K562 (cell line): ENCODE measurements around the gene ELOF1. TPM values are rescaled to one million over a fixed set of nuclear protein-coding genes. Genes with fewer than 3 reads are reported as not detected.

Source experiments
- ARID1B ChIP-seq: fragments of 450-650 bp; IDR thresholded peaks from 2 replicates; pipeline ENCODE4 v1.6.1; 2016; ENCODE audit warnings: antibody characterized with exemption, mild to moderate bottlenecking, inconsistent platforms
- BCOR ChIP-seq: fragments of 450-650 bp; IDR thresholded peaks from 2 replicates; pipeline ENCODE4 v1.6.1; 2016
- CBFA2T3 ChIP-seq: fragments of 450-650 bp; IDR thresholded peaks from 2 replicates; pipeline ENCODE4 v1.6.1; 2017
- CCNT2 ChIP-seq: IDR thresholded peaks from 2 replicates; pipeline ENCODE4 v1.6.1; 2011; ENCODE audit warnings: borderline replicate concordance, low read depth, mild to moderate bottlenecking, moderate library complexity, mixed read lengths, low read length; ENCODE audit not compliant: insufficient read length; ENCODE audit errors: extremely low read depth
- E4F1 ChIP-seq: fragments of 250-450 bp; sonication (Bioruptor Pico); IDR thresholded peaks from 2 replicates; pipeline ENCODE4 v1.5.0; 2021; ENCODE audit warnings: mild to moderate bottlenecking, borderline replicate concordance
- FOSL1 ChIP-seq: fragments of 200-800 bp; sonication (Bioruptor generic); conservative IDR thresholded peaks from 2 replicates; pipeline ENCODE4 v1.6.1; 2016; ENCODE audit warnings: missing genetic modification characterization, missing compliant biosample characterization
- FOXA3 ChIP-seq, 2 experiments: fragments of 450-650 bp in 1 of 2; sonication (generic) in 1 of 2; formaldehyde crosslinking; IDR thresholded peaks in 1 of 2; conservative IDR thresholded peaks in 1 of 2; 2 replicates each; pipeline versions ENCODE4 v1.4.0 to v1.8.0; 2020 to 2022; ENCODE audit warnings: mild to moderate bottlenecking in 2 of 2, missing genetic modification reagents in 1 of 2
- FOXJ2 ChIP-seq: fragments of 200-800 bp; sonication (Bioruptor generic); IDR thresholded peaks from 2 replicates; pipeline ENCODE4 v1.6.1; 2016; ENCODE audit warnings: missing genetic modification characterization, missing compliant biosample characterization
- FUS ChIP-seq: fragments of 200-400 bp; formaldehyde crosslinking; optimal IDR thresholded peaks from 2 replicates; pipeline ENCODE3; 2017; ENCODE audit warnings: low read depth, low read length
- GTF2A2 ChIP-seq: IDR thresholded peaks from 2 replicates; pipeline ENCODE4 v1.6.1; 2016; ENCODE audit warnings: mild to moderate bottlenecking, missing genetic modification characterization, missing compliant biosample characterization
- HDAC3 ChIP-seq: fragments of 450-650 bp; IDR thresholded peaks from 2 replicates; pipeline ENCODE4 v1.6.1; 2018; ENCODE audit warnings: borderline replicate concordance, mild to moderate bottlenecking, moderate library complexity; ENCODE audit not compliant: partially characterized antibody
- HMGN3 ChIP-seq: IDR thresholded peaks from 2 replicates; pipeline ENCODE4 v1.6.1; 2011; ENCODE audit warnings: borderline replicate concordance, low read depth, mild to moderate bottlenecking, mixed read lengths, low read length; ENCODE audit not compliant: insufficient read length; ENCODE audit errors: extremely low read depth
- HMGXB4 ChIP-seq: sonication (generic); formaldehyde crosslinking; IDR thresholded peaks from 2 replicates; pipeline ENCODE4 v1.8.1; 2023; ENCODE audit warnings: mild to moderate bottlenecking, missing genetic modification reagents
- NFE2 ChIP-seq: IDR thresholded peaks from 2 replicates; pipeline ENCODE4 v1.6.1; 2014; ENCODE audit warnings: antibody characterized with exemption, low read depth
- NFIC ChIP-seq: fragments of 450-650 bp; IDR thresholded peaks from 2 replicates; pipeline ENCODE4 v1.6.1; 2017; ENCODE audit warnings: mild to moderate bottlenecking, inconsistent platforms
- NR1H2 ChIP-seq: sonication (generic); formaldehyde crosslinking; IDR thresholded peaks from 2 replicates; pipeline ENCODE4 v1.4.0; 2020; ENCODE audit warnings: mild to moderate bottlenecking, missing genetic modification reagents
- RAD21 ChIP-seq, 2 experiments: fragments of 250-450 bp in 1 of 2; fragments of 450-650 bp in 1 of 2; sonication (Bioruptor Pico) in 1 of 2; formaldehyde crosslinking in 1 of 2; IDR thresholded peaks in 1 of 2; conservative IDR thresholded peaks in 1 of 2; 2 replicates each; pipeline versions ENCODE4 v1.4.0 to v1.8.0; 2020 to 2022; ENCODE audit warnings: mild to moderate bottlenecking in 2 of 2, moderate library complexity in 1 of 2
- SMARCE1 ChIP-seq: fragments of 450-650 bp; IDR thresholded peaks from 2 replicates; pipeline ENCODE4 v1.7.1; 2016; ENCODE audit warnings: mild to moderate bottlenecking
- SUPT5H ChIP-seq: fragments of 450-650 bp; IDR thresholded peaks from 2 replicates; pipeline ENCODE4 v1.6.1; 2016
- YY1 ChIP-seq, 3 experiments: IDR thresholded peaks; 2 replicates each; pipeline ENCODE4 v1.6.1; 2011; ENCODE audit warnings: low read length in 2 of 3, mild to moderate bottlenecking in 2 of 3, moderate library complexity in 2 of 3, borderline replicate concordance in 1 of 3, control low read depth in 1 of 3, low read depth in 1 of 3; ENCODE audit not compliant: insufficient read depth in 3 of 3, insufficient replicate concordance in 2 of 3, control insufficient read depth in 1 of 3, insufficient read length in 1 of 3; ENCODE audit errors: extremely low read depth in 1 of 3
- polyA plus RNA-seq, 8 experiments: library from polyadenylated mRNA; depleted of rRNA in 4 of 8; stranded (reverse) in 5 of 8; unstranded in 3 of 8; fragments of >200 nt; fragmentation: Nextera tagmentation in 2 of 8; fragmentation: Illumina TruSeq in 1 of 8; extraction: Ambion mirVana in 2 of 8; extraction: Trizol in 1 of 8; gene quantifications; 2 replicates each; pipeline versions ENCODE4 v1.2.1 to v1.2.3, GENCODE V29; 2011 to 2014; ENCODE audit warnings: inconsistent platforms in 1 of 8, missing spikeins in 1 of 8
- total RNA-seq, 7 experiments: library from RNA; depleted of rRNA in 6 of 7; stranded (reverse); fragments of >200 nt in 6 of 7; fragmentation: Illumina TruSeq in 2 of 7; extraction: Trizol in 2 of 7; gene quantifications; 2 replicates each; pipeline versions ENCODE4 v1.2.1 to v1.2.3, GENCODE V29; 2011 to 2021; ENCODE audit warnings: low replicate concordance in 1 of 7
- TF ChIP-seq, protein P1 (sequence below), 2 experiments: IDR thresholded peaks; 2 replicates each; pipeline ENCODE4 v1.6.1; 2011; ENCODE audit warnings: borderline replicate concordance in 1 of 2, control low read depth in 1 of 2, low read depth in 1 of 2, low read length in 1 of 2, mild to moderate bottlenecking in 1 of 2, mixed read lengths in 1 of 2, moderate library complexity in 1 of 2; ENCODE audit not compliant: insufficient read depth in 1 of 2, insufficient read length in 1 of 2, poor library complexity in 1 of 2, severe bottlenecking in 1 of 2; ENCODE audit errors: extremely low read depth in 1 of 2

ELOF1 gene
- total and polyA plus RNA-seq, 9 of the 15 experiments (the other 6 are each of a cell fraction or from before 2014, with no cell fraction given), result 16.7 to 147 (median 74.2) TPM

DNA sequence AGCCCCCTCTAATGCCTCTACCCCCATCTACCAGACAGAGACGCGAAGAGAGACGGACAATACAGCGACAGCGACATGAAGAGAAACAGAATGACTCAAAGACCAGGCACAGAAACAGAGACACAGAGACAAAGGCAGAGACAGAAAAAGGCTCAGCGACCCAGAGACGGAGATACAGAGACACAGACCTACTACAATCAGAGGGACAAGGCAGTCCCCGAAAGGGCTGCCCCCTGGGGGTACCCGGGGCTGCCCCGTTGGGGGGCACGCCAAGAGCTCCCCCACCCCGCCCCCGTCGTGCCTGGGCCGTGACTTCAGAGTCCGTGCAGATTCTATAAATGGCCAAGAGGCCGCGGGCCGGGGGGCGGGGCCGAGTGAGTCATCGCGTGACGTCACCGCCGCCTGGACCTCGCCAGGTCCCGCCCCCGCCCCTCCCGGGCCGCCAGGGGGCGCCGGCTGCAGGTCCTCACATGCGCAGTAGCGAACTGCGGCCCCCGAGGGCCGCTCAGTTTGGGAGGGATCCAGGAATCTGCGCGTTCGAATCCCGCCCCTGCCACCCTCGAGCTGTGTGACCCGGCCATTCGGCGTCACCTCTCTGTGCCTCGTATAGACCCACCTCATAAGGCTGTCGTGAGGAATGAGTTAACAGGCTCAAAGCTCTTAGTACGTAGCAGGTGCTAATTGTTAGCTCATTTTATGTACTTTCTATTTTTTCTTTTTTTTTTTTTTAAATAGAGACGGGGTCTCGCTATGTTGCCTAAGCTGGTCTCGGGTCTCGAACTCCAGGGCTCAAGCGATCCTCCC, 23.0 kb downstream of the ELOF1 start (continued):
- TF ChIP-seq E4F1 (CRISPR knock-in tag), result no peak
- peak; percentile 94 for TF ChIP-seq HMGN3
- TF ChIP-seq HMGXB4 (CRISPR knock-in tag), result 0 out of 2 replicates have a peak, but pooled peaks have one; percentile 19
- TF ChIP-seq SUPT5H, result peak; percentile 64
- no peak for TF ChIP-seq FOXA3 (CRISPR knock-in tag; conservative IDR thresholded peaks at IDR 0.05 in 1 of 2, IDR thresholded peaks at IDR 0.05 in 1 of 2)
- TF ChIP-seq HDAC3, result no peak
- TF ChIP-seq SMARCE1, result peak; percentile 57; the same call in 1 of the 2 replicates
- TF ChIP-seq YY1 (IDR thresholded peaks at IDR 0.05; ENCODE audit: borderline replicate concordance in 1 of 3, control insufficient read depth in 1 of 3, extremely low read depth in 1 of 3, insufficient read depth in 3 of 3, insufficient read length in 1 of 3, insufficient replicate concordance in 2 of 3, low read depth in 1 of 3, low read length in 2 of 3), result peak in 2 of 3 experiments; percentile 56
- TF ChIP-seq RAD21 (CRISPR knock-in tag; conservative IDR thresholded peaks at IDR 0.05 in 1 of 2, IDR thresholded peaks at IDR 0.05 in 1 of 2), result peak; percentile 50 to 54
- peak; percentile 18; the same call in 1 of the 2 replicates for TF ChIP-seq GTF2A2 (tag)
- TF ChIP-seq FUS, result peak; percentile 73
- TF ChIP-seq BCOR, result peak; percentile 98
- TF ChIP-seq, protein P1, sequence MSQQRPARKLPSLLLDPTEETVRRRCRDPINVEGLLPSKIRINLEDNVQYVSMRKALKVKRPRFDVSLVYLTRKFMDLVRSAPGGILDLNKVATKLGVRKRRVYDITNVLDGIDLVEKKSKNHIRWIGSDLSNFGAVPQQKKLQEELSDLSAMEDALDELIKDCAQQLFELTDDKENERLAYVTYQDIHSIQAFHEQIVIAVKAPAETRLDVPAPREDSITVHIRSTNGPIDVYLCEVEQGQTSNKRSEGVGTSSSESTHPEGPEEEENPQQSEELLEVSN (IDR thresholded peaks at IDR 0.05; ENCODE audit: borderline replicate concordance in 1 of 2, extremely low read depth in 1 of 2, insufficient read depth in 1 of 2, insufficient read length in 1 of 2, low read depth in 1 of 2, low read length in 1 of 2, poor library complexity in 1 of 2, severe bottlenecking in 1 of 2), result peak in 1 of 2 experiments; percentile 65
- TF ChIP-seq CCNT2, result peak; percentile 97
- peak; percentile 61 for TF ChIP-seq ARID1B
- TF ChIP-seq CBFA2T3, result 0 out of 2 replicates have a peak, but pooled peaks have one; percentile 9
- peak; percentile 78 for TF ChIP-seq NFIC
- no peak for TF ChIP-seq NR1H2 (CRISPR knock-in tag)
- TF ChIP-seq FOXJ2 (tag), result 0 out of 2 replicates have a peak, but pooled peaks have one; percentile 52
- peak; percentile 100 for TF ChIP-seq FOSL1 (tag)
- TF ChIP-seq NFE2, result no peak
